Upper lobe of left lung (tissue), 4 donors: ENCODE results near the gene SPAG8.

Experiments used
- POLR2A ChIP-seq, 4 donors: fragments of 450-650 bp; IDR thresholded peaks; one replicate each; pipeline ENCODE4 v1.5.1; 2016 to 2017; ENCODE audit warnings: antibody characterized with exemption in 4 of 4, mild to moderate bottlenecking in 2 of 4
- POLR2AphosphoS5 ChIP-seq, 2 donors: sonication (generic); formaldehyde crosslinking; IDR thresholded peaks; one replicate each; pipeline ENCODE4 v1.5.1; 2017; ENCODE audit warnings: antibody characterized with exemption in 2 of 2
- TF ChIP-seq, protein P1 (sequence below), 6 experiments: fragments of 450-650 bp in 4 of 6; fragments of 200-600 bp in 2 of 6; sonication (generic) in 2 of 6; IDR thresholded peaks; one replicate each; pipeline ENCODE4 v1.5.1; 2016 to 2019; ENCODE audit warnings: antibody characterized with exemption in 6 of 6

DNA sequence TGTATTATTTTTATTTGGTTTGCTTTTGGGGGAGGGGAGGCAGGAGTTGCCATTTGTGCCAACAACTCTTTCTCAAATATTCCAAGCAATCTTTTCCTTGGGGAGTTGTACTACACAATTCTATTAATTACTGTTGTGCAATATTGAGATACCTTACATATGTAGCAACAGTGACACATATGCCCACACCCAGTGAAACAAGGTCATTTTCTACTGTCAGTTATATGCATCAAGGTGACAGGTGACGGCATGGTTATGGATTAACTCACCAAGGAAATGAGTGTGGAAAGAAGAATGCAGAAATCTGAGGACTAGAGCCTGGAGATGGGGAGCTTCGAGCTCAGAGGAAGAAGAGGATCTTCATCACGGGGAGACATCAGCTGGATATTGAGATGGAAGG is 40.1 kb downstream of the SPAG8 start:
- TF ChIP-seq, protein P1, sequence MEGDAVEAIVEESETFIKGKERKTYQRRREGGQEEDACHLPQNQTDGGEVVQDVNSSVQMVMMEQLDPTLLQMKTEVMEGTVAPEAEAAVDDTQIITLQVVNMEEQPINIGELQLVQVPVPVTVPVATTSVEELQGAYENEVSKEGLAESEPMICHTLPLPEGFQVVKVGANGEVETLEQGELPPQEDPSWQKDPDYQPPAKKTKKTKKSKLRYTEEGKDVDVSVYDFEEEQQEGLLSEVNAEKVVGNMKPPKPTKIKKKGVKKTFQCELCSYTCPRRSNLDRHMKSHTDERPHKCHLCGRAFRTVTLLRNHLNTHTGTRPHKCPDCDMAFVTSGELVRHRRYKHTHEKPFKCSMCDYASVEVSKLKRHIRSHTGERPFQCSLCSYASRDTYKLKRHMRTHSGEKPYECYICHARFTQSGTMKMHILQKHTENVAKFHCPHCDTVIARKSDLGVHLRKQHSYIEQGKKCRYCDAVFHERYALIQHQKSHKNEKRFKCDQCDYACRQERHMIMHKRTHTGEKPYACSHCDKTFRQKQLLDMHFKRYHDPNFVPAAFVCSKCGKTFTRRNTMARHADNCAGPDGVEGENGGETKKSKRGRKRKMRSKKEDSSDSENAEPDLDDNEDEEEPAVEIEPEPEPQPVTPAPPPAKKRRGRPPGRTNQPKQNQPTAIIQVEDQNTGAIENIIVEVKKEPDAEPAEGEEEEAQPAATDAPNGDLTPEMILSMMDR (IDR thresholded peaks at IDR 0.05) = no peak
- TF ChIP-seq POLR2A (IDR thresholded peaks at IDR 0.05) (no peak), POLR2AphosphoS5 (IDR thresholded peaks at IDR 0.05) (no peak)
